OCI-LY7 (cell line): Measurements from ENCODE around the gene DFFB. TPM values are rescaled to one million over a fixed set of nuclear protein-coding genes. Genes with fewer than 3 reads are reported as not detected.
A peak's percentile ranks its signal among the peaks of the same experiment; 100 is the strongest.

Experiments used
- BruUV-seq: library from RNA; stranded (reverse); fragments of 400-500 nt; replicated peaks from 2 replicates; lab custom pipeline; 2021; lab: Mats Ljungman, UMichigan
- CTCF ChIA-PET: fragments of 300-600 bp; sonication (Branson Sonifier 250); formaldehyde crosslinking; loops from one replicate; lab custom pipeline; 2022; ENCODE audit warnings: antibody characterized with exemption; ENCODE audit not compliant: unreplicated experiment; lab: Charles Lee
- POLR2A ChIA-PET: fragments of 300-600 bp; sonication (Branson Sonifier 250); formaldehyde crosslinking; loops from one replicate; lab custom pipeline; 2022; ENCODE audit warnings: antibody characterized with exemption; lab: Charles Lee
- DNase-seq: peaks from one replicate; pipeline ENCODE4 v3.0.0-alpha.2; 2015; ENCODE audit warnings: low spot score
- H2AFZ ChIP-seq: fragments of 200-600 bp; sonication (generic), shearing (Covaris generic); 2 replicates; pipeline ENCODE4 v1.6.1; 2014; ENCODE audit warnings: mild to moderate bottlenecking, antibody characterized with exemption, low read length, moderate library complexity
- H3K27ac ChIP-seq: fragments of 200-600 bp; sonication (generic); 2 replicates; pipeline ENCODE4 v1.5.1; 2014; ENCODE audit warnings: mixed run types, low read depth, mild to moderate bottlenecking, moderate library complexity, low read length, inconsistent platforms; ENCODE audit not compliant: poor library complexity, severe bottlenecking
- H3K36me3 ChIP-seq: fragments of 200-600 bp; sonication (generic); 2 replicates; pipeline ENCODE4 v1.6.1; 2014; ENCODE audit warnings: mild to moderate bottlenecking, antibody characterized with exemption, low read length, moderate library complexity, mixed read lengths; ENCODE audit not compliant: insufficient read depth
- H3K4me1 ChIP-seq: fragments of 200-600 bp; sonication (generic); 2 replicates; pipeline ENCODE4 v1.5.1; 2014; ENCODE audit warnings: mild to moderate bottlenecking, low read length; ENCODE audit not compliant: insufficient read depth, poor library complexity, severe bottlenecking
- H3K4me2 ChIP-seq: fragments of 200-600 bp; sonication (generic); 2 replicates; pipeline ENCODE4 v1.6.1; 2014; ENCODE audit warnings: mild to moderate bottlenecking, low read length
- H3K4me3 ChIP-seq: fragments of 200-600 bp; sonication (generic); 2 replicates; pipeline ENCODE4 v1.5.1; 2014; ENCODE audit warnings: mild to moderate bottlenecking, low read depth, low read length; ENCODE audit not compliant: poor library complexity, severe bottlenecking
- H3K79me2 ChIP-seq: fragments of 200-600 bp; sonication (generic); 2 replicates; pipeline ENCODE4 v1.6.1; 2016; ENCODE audit warnings: low read depth, mild to moderate bottlenecking, low read length, moderate library complexity, mixed read lengths; ENCODE audit not compliant: insufficient read depth
- H3K9me2 ChIP-seq: fragments of 200-600 bp; sonication (generic); 2 replicates; pipeline ENCODE4 v1.6.1; 2016; ENCODE audit warnings: mild to moderate bottlenecking, low read length, mixed read lengths; ENCODE audit not compliant: insufficient read depth
- H3K9me3 ChIP-seq: fragments of 200-600 bp; sonication (generic); 2 replicates; pipeline ENCODE4 v1.6.1; 2014; ENCODE audit warnings: mild to moderate bottlenecking, mixed run types, low read length, mixed read lengths
- H4K20me1 ChIP-seq: fragments of 200-600 bp; sonication (generic); 2 replicates; pipeline ENCODE4 v1.6.1; 2014; ENCODE audit warnings: mild to moderate bottlenecking, antibody characterized with exemption, low read length, moderate library complexity, mixed read lengths; ENCODE audit not compliant: insufficient read depth
- EZH2phosphoT487 ChIP-seq: fragments of 200-600 bp; sonication (generic); IDR thresholded peaks from 2 replicates; pipeline ENCODE4 v1.6.1; 2018; ENCODE audit warnings: low read depth, borderline replicate concordance, mild to moderate bottlenecking, mixed run types, antibody characterized with exemption, low read length, moderate library complexity, mixed read lengths
- intact Hi-C: fragments of 100-400 bp; cut with micrococcal nuclease; formaldehyde crosslinking; loops from one replicate; pipeline ENCODE4 v1.10.0; 2022; ENCODE audit not compliant: unreplicated experiment
- total RNA-seq, 2 experiments: library from RNA; depleted of rRNA in 1 of 2; stranded (reverse); fragments of >200 nt in 1 of 2; shearing (Covaris generic) in 1 of 2; gene quantifications; 2 replicates each; pipeline ENCODE4 v1.2.3, GENCODE V29; 2014 to 2022
- TF ChIP-seq, protein P1 (sequence below): fragments of 200-600 bp; sonication (generic); conservative IDR thresholded peaks from 2 replicates; pipeline ENCODE4 v1.5.1; 2014; ENCODE audit warnings: mild to moderate bottlenecking, antibody characterized with exemption, low read length, moderate library complexity, mixed read lengths

Gene DFFB
- total RNA-seq, 2 experiments from 2014 or later = 15.2 to 17.9 TPM

GRCh38 chr1:3906672-3907020, 49.4 kb downstream of the DFFB start:
- Histone ChIP-seq H3K36me3 (no peaks in the 10 kb centered on the region), H3K9me3 (no peaks in the 10 kb centered on the region), H3K79me2 (peaks cover 55% of the 10 kb centered on the region), H3K27ac (peak overlapping the region; percentile 100), H3K4me1 (peaks cover 89% of the 10 kb centered on the region), H4K20me1 (no peaks in the 10 kb centered on the region), H3K9me2 (no peaks in the 10 kb centered on the region), H2AFZ (no peak overlapping the region), H3K4me2 (peak overlapping the region; percentile 88), H3K4me3 (peak overlapping the region; percentile 96)
- ChIA-PET POLR2A (interaction anchor here (1.6 to 4.6 kb wide), 2 partner anchors 141 to 403 kb away, joined by 6 to 31 read pairs; no protein-coding TSS in a partner anchor), CTCF (interaction anchor here (1.7 kb wide), 1 partner anchor 49 kb away, joined by 7 read pairs; the partner anchor contains the start of genes CEP104 and DFFB)
- no peak for DNase-seq
- TF ChIP-seq, protein P1, sequence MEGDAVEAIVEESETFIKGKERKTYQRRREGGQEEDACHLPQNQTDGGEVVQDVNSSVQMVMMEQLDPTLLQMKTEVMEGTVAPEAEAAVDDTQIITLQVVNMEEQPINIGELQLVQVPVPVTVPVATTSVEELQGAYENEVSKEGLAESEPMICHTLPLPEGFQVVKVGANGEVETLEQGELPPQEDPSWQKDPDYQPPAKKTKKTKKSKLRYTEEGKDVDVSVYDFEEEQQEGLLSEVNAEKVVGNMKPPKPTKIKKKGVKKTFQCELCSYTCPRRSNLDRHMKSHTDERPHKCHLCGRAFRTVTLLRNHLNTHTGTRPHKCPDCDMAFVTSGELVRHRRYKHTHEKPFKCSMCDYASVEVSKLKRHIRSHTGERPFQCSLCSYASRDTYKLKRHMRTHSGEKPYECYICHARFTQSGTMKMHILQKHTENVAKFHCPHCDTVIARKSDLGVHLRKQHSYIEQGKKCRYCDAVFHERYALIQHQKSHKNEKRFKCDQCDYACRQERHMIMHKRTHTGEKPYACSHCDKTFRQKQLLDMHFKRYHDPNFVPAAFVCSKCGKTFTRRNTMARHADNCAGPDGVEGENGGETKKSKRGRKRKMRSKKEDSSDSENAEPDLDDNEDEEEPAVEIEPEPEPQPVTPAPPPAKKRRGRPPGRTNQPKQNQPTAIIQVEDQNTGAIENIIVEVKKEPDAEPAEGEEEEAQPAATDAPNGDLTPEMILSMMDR = no peak
- TF ChIP-seq EZH2phosphoT487 = no peak
- intact Hi-C loops = loop anchor here (1.0 kb wide), 1 partner anchor 49 kb away; the partner anchor contains the start of genes CEP104 and DFFB
- no TSS peak for BruUV-seq

DNA sequence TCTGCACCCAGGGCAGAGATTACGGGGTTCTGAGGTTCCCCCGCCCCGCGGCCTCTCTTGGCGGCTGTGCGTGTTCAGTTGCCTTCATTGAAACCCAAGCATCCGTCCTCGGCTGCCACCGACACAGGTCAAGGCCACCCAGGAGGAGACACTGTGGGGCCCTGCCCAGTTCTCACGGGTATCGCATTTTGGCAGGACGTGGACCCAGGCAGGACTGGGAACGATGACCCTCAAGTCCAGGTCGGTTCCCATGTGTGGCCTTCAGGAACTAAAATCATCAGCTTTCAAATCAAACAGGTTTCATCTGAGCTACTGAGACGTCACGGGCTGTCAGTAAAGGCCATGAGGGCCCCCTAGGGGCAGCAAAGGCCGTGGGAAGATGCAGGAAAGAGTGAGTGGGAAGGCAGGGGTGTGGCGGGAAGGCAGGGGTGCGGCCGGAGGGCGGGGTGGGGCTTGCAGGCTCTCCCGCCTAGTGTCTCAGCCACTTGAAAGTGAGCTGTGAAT, 49.8 kb downstream of the DFFB start:
- Histone ChIP-seq H3K4me2 (peak overlapping the region; percentile 88), H3K9me3 (no peaks in the 10 kb centered on the region), H3K36me3 (no peaks in the 10 kb centered on the region), H3K79me2 (peaks cover 60% of the 10 kb centered on the region), H2AFZ (no peak overlapping the region), H3K4me1 (peaks cover 89% of the 10 kb centered on the region), H3K9me2 (no peaks in the 10 kb centered on the region), H3K4me3 (peak overlapping the region; percentile 28), H3K27ac (peak overlapping the region; percentile 100), H4K20me1 (no peaks in the 10 kb centered on the region)
- intact Hi-C loops = loop anchor here (1.0 kb wide), 1 partner anchor 50 kb away; the partner anchor contains the start of genes CEP104 and DFFB
- ChIA-PET POLR2A (interaction anchor here (1.0 to 1.6 kb wide), 2 partner anchors 137 to 403 kb away, joined by 3 to 6 read pairs; no protein-coding TSS in a partner anchor), CTCF (interaction anchor here (1.7 kb wide), 1 partner anchor 49 kb away, joined by 7 read pairs; the partner anchor contains the start of genes CEP104 and DFFB)
- peak; percentile 77 for DNase-seq
- TF ChIP-seq EZH2phosphoT487 = no peak
- TF ChIP-seq, protein P1 = peak; percentile 82
- no TSS peak for BruUV-seq
